ENCODE data around the gene CDC26.

DNA sequence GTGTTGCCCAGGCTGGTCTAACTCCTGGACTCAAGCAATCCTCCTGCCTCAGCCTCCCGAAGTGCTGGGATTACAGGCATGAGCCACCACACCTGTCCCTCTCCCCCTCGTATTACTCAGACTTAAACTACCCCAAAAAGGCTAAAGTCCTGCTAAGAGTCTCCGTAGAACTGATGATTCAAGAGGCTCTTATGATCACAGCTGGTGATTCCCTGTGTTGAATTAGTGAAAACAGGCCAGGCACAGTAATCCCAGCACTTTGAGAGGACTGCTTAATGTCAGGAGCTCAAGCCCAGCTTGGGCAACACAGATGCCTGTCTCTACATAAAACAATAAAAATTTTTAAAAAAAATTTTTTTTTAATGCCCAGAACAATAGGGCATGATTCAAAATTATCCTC is 9.2 kb downstream of the CDC26 start:
- TF ChIP-seq EZH2 (IDR thresholded peaks at IDR 0.05; ENCODE audit: insufficient read depth, poor library complexity, severe bottlenecking): no peak
- no peak for TF ChIP-seq EZH2phosphoT487 (IDR thresholded peaks at IDR 0.05; ENCODE audit: insufficient read depth, low read depth)
